C4-2B (cell line): ENCODE results near the gene TMCC1.

ENCODE experiments used
- H3K27ac ChIP-seq: fragments of 450-650 bp; 2 replicates; pipeline ENCODE4 v1.5.1; 2017
- CTCF ChIP-seq: fragments of 450-650 bp; conservative IDR thresholded peaks from 2 replicates; pipeline ENCODE4 v1.5.1; 2017; ENCODE audit warnings: mild to moderate bottlenecking
- ZFX ChIP-seq: fragments of 450-650 bp; IDR thresholded peaks from 2 replicates; pipeline ENCODE4 v1.6.1; 2017

Gene TMCC1

GRCh38 chr3:129616291-129616690, 277.2 kb downstream of the TMCC1 start:
- no peak overlapping the region for H3K27ac ChIP-seq
- TF ChIP-seq ZFX (no peak), CTCF (no peak)

GRCh38 chr3:129615751-129616281, 277.7 kb downstream of the TMCC1 start:
- TF ChIP-seq ZFX (no peak), CTCF (no peak)
- H3K27ac ChIP-seq = no peak overlapping the region

- no peak for TF ChIP-seq CTCF
- no peak for TF ChIP-seq ZFX
- H3K27ac ChIP-seq = no peak overlapping the region
Observed at GRCh38 chr3:129614927-129615363, 278.6 kb downstream of the TMCC1 start.

- no peak overlapping the region for H3K27ac ChIP-seq
- TF ChIP-seq ZFX (no peak), CTCF (no peak)
Observed at GRCh38 chr3:129614435-129614834, 279.1 kb downstream of the TMCC1 start.

- no peak overlapping the region for H3K27ac ChIP-seq
- no peak for TF ChIP-seq CTCF
- TF ChIP-seq ZFX = no peak
Observed at GRCh38 chr3:129613367-129613740, 280.2 kb downstream of the TMCC1 start.

GRCh38 chr3:129612534-129613366, 280.8 kb downstream of the TMCC1 start:
- TF ChIP-seq ZFX = no peak
- TF ChIP-seq CTCF = no peak
- no peak overlapping the region for H3K27ac ChIP-seq

GRCh38 chr3:129611812-129612533, 281.5 kb downstream of the TMCC1 start:
- no peak for TF ChIP-seq ZFX
- TF ChIP-seq CTCF = no peak

More at GRCh38 chr3:129611812-129612533, 281.5 kb downstream of the TMCC1 start:
- no peak overlapping the region for H3K27ac ChIP-seq
